ENCODE measurements around the gene P3H2.

DNA sequence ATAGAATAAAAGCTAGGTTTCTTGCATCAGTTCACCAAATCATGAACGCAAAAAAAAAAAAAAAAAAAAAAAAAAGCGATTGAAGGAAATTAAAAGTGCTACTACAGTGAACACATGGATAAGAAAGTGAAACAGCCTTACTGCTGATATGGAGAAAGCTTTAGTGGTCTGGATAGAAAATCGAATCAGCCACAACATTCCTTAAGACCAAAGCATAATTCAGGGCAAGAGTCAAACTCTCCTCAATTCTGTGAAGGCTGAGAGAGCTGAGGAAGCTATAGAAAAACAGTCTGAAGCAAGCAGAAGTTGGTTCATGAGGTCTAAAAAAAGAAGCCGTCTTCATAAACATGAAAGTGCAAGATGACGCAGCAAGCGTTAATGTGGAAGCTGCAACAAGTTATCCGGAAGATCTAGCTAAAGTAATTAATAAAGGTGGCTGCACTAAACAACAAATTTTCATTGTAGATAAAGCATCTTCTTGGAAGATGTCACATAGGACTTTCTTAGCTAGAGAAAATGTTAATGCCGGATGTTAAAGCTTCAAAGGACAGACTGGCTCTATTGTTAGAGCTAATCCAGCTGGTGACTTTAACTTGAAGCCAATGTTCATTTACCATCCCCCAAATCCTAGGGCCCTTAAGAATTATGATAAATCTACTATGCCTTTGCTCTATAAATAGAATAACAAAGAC is 19.2 kb downstream of the P3H2 start:
- no peak for TF ChIP-seq CTCF (conservative IDR thresholded peaks at IDR 0.05 in 1 of 2, IDR thresholded peaks at IDR 0.05 in 1 of 2; ENCODE audit: low read depth in 1 of 2, low read length in 2 of 2)
- TF ChIP-seq EZH2 (IDR thresholded peaks at IDR 0.05; ENCODE audit: low read length, missing control alignments): no peak
